ENCODE measurements around the gene CADM4.

CADM4 gene

GRCh38 chr19:43612374-43612773, 27.3 kb downstream of the CADM4 start:
- in situ Hi-C loops (cut with MboI; ENCODE audit: low pct_unique_long_range_greater_than_20kb, low sequenced_read_pairs, unreplicated experiment), result no loop called here
- no peak for DNase-seq (ENCODE audit: low spot score)
- TF ChIP-seq, protein P1, sequence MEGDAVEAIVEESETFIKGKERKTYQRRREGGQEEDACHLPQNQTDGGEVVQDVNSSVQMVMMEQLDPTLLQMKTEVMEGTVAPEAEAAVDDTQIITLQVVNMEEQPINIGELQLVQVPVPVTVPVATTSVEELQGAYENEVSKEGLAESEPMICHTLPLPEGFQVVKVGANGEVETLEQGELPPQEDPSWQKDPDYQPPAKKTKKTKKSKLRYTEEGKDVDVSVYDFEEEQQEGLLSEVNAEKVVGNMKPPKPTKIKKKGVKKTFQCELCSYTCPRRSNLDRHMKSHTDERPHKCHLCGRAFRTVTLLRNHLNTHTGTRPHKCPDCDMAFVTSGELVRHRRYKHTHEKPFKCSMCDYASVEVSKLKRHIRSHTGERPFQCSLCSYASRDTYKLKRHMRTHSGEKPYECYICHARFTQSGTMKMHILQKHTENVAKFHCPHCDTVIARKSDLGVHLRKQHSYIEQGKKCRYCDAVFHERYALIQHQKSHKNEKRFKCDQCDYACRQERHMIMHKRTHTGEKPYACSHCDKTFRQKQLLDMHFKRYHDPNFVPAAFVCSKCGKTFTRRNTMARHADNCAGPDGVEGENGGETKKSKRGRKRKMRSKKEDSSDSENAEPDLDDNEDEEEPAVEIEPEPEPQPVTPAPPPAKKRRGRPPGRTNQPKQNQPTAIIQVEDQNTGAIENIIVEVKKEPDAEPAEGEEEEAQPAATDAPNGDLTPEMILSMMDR (IDR thresholded peaks at IDR 0.05; ENCODE audit: extremely low read depth, insufficient read depth, missing control alignments), result no peak

- in situ Hi-C loops (cut with MboI; ENCODE audit: low pct_unique_long_range_greater_than_20kb, low sequenced_read_pairs, unreplicated experiment), result no loop called here
- TF ChIP-seq, protein P1 (IDR thresholded peaks at IDR 0.05; ENCODE audit: extremely low read depth, insufficient read depth, missing control alignments), result no peak
- DNase-seq (ENCODE audit: low spot score), result no peak
Measured at GRCh38 chr19:43611788-43612187, 27.9 kb downstream of the CADM4 start, which contains the start of gene SRRM5. TSS of gene SRRM5 (plus strand) at chr19:43612088. CDS start at chr19:43612122, 34 bp downstream.

GRCh38 chr19:43610493-43610892, 29.2 kb downstream of the CADM4 start:
- DNase-seq (ENCODE audit: low spot score), result no peak
- in situ Hi-C loops (cut with MboI; ENCODE audit: low pct_unique_long_range_greater_than_20kb, low sequenced_read_pairs, unreplicated experiment), result no loop called here
- TF ChIP-seq, protein P1 (IDR thresholded peaks at IDR 0.05; ENCODE audit: extremely low read depth, insufficient read depth, missing control alignments), result no peak

GRCh38 chr19:43609872-43610271, 29.8 kb downstream of the CADM4 start:
- TF ChIP-seq, protein P1 (IDR thresholded peaks at IDR 0.05; ENCODE audit: extremely low read depth, insufficient read depth, missing control alignments), result no peak
- in situ Hi-C loops (cut with MboI; ENCODE audit: low pct_unique_long_range_greater_than_20kb, low sequenced_read_pairs, unreplicated experiment), result no loop called here
- DNase-seq (ENCODE audit: low spot score), result no peak

DNA sequence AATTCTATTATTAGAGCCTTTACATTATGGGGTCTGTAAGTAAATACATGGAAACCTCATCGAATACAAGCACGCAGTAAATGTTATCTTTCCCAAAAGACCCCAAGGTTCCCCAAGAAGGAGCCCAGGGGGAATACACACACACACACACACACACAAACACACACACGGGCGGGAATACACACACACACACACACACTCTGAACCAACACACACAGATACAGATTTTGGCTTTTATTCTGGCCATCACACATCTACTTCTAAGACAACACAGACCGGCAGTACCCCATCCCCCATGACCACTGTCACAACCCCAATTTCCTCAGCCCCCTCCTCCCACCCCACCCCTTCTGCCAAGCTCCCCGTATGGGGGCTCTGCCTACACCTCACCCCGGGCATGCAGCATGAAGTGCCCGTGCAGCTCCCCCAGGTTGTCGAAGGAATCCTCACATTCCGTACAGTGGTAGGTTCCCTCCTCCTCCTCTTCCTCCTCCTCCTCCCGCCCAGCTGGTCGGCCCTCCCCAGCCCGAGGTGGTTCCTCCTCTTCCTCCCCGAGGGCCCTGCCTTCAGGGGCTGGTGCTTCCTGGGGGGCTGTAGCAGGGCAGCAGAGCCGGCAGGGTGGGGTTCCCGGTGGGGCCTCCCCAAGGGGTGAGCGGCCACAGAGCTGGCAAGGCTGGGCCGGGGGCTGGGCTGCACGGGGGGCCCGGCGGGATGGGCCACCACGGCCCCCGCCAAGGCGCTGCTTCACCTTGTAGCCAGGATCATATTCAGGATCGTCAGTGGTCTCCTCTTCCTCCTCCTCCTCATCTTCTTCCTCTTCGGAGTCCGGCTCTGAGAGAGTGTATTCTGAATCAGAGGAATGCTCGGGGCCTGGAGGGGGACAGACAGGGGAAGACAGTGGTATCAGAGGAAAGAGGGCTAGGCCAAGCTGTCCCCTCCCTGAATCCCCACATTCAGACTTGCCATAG, 32.1 kb downstream of the CADM4 start:
- no peak for DNase-seq (ENCODE audit: low spot score)
- in situ Hi-C loops (cut with MboI; ENCODE audit: low pct_unique_long_range_greater_than_20kb, low sequenced_read_pairs, unreplicated experiment), result no loop called here
- TF ChIP-seq, protein P1 (IDR thresholded peaks at IDR 0.05; ENCODE audit: extremely low read depth, insufficient read depth, missing control alignments), result no peak

DNA sequence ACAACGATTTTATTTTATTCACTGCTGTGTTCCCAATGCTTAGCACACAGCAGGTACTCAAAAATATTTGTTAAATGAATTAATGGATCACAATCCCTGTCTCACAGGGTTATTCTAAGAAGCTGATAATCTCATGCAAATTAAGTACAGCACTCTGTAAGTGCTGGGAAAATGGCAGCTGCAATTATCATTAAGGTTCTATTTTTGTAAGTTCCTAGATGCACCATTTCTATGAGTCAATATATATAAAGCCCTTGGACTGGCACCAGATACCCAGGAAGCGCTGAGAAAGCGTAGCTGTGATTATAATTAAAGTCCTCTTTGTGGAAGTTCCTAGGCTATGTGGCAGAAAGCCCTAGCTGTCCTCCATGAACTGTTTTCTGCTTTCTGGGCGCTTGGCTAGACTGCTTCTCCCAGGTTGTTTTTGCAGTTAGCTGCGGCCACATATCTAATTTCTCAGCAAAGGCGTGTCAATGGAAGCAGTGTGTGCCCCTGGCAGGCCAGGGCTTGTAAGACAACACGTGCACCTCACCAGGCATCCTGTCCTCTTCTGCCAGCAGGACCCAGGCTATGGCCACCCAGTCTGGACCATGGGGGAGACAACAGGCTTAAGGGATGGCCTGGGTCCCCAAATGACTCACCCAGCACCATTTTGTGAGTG, 33.0 kb downstream of the CADM4 start:
- no peak for DNase-seq (ENCODE audit: low spot score)
- TF ChIP-seq, protein P1 (IDR thresholded peaks at IDR 0.05; ENCODE audit: extremely low read depth, insufficient read depth, missing control alignments), result no peak
- in situ Hi-C loops (cut with MboI; ENCODE audit: low pct_unique_long_range_greater_than_20kb, low sequenced_read_pairs, unreplicated experiment), result no loop called here

Data from GM13977 (cell line).